GM18907 (cell line): ENCODE measurements around the gene CCNG2.
"Not testable (repeated sequence)": the region's sequence is repeated elsewhere in the genome, so short reads cannot be mapped to it uniquely, and the experiment has no call there.

ENCODE experiments used
- ATAC-seq: cut with Tn5 transposase; IDR thresholded peaks from one replicate; pipeline ENCODE4 v1.9.1; 2021; ENCODE audit warnings: mild to moderate bottlenecking, moderate library complexity; ENCODE audit not compliant: unreplicated experiment

CCNG2 gene, protein sequence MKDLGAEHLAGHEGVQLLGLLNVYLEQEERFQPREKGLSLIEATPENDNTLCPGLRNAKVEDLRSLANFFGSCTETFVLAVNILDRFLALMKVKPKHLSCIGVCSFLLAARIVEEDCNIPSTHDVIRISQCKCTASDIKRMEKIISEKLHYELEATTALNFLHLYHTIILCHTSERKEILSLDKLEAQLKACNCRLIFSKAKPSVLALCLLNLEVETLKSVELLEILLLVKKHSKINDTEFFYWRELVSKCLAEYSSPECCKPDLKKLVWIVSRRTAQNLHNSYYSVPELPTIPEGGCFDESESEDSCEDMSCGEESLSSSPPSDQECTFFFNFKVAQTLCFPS

DNA sequence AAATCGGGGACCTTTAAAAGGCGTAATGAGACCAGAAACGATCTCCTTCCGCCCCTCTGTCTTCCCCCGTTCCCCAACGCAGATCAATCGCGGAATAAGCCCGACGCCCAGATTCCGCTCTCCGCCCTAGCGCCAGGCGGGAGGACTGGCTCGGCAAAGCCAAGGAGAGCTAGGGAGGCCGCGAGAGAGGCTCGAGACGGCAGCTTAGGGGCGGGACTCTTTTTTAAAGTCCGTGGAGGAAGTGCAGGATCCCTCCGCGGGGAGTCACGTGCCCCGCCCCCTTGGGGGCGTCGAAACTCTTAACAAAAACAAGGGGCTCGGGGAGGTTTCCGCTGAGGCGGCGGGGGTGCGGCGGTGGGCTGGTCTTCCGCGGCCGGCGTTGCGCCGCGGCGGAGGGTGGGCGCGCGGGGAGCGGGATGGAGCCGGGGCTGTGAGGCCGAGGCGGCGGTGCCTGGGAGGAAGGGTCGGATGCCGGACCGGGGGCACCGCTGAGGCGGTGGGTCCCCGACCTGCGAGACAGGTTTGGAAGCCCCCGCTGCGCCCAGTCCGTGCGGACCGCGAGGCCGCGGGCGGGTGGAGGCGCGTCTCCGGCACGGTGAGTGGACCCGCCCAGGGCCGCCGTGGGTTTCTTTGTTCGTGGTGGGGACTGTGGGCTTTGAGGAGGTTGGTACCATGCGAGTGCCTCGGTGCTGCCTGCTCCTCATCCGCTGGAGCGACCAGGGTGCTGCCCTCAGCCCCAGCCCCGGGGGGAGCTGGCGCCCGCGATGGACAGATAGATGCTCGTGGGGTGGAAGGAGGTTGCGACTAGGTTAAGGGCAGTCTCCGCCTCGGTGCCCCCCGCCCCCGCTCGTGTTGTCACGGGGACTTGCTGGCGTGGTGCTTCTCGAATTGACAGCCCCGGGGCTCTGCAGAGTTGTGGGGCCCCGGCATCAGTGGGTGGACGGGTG is at the start of gene CCNG2:
Gene CCNG2, plus strand, starts transcription at position 296 of the 947 bp plus-strand sequence. CDS start 1,326 bp downstream, outside the sequence.
- peak; percentile 37 for ATAC-seq

DNA sequence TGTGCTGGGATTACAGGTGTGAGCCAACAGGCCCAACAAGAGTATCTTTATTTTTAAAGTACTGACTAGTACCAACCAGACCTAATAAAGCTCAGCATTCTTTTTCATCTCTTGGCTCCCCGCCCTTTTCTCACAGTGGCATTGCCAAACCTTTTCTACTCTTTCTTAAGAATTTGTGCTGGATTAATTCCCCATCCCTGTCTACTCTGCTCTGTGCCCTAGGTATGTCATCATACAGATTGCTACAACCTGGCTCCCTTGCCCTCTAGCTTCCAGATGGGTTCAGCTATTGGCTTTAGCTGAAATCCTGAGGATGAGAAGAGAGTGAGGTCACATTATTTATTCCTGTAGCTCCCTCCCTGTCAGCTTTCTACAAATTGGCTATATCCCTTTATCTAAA is 46.3 kb upstream of the CCNG2 start:
- ATAC-seq = no peak

DNA sequence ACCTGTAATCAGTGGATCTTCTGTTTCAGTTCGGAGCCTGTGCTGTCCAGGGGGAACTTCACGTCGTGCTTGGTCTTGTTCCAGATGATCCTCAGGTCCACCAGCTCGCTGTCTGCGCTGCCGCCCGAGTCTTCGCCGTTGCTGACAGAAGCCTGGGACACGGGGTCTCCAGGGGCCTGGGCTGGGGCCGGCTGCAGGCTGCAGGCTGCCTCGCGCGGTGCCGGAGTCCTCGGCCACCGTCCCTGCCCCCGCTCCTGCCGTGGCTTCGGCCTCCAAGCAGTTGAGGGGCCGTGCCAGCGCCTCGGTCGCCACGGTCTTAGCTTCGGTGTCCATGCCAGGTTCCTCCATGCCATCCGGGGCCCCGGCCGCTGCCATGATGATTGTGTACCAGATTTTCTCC is 43.9 kb upstream of the CCNG2 start:
- no peak for ATAC-seq

DNA sequence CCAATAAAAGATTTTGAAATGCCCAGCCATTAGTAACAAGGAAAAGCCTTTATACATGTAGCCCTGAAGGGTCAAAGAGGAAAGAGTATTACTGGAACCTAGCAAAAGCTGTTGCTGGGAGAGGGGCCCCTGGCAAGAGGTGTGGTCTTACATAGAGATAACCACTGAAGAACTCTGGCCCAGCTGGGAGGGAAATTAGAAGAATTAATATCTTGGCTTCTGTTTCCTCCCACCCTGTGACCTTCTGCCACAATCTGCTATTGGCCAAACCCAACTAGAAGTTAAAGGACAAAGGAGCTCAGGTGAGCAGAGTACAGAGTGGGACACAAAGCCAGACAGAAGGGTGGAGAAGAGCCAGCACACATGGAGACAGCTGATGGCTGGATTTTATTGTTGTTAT is 39.3 kb upstream of the CCNG2 start:
- no peak for ATAC-seq

DNA sequence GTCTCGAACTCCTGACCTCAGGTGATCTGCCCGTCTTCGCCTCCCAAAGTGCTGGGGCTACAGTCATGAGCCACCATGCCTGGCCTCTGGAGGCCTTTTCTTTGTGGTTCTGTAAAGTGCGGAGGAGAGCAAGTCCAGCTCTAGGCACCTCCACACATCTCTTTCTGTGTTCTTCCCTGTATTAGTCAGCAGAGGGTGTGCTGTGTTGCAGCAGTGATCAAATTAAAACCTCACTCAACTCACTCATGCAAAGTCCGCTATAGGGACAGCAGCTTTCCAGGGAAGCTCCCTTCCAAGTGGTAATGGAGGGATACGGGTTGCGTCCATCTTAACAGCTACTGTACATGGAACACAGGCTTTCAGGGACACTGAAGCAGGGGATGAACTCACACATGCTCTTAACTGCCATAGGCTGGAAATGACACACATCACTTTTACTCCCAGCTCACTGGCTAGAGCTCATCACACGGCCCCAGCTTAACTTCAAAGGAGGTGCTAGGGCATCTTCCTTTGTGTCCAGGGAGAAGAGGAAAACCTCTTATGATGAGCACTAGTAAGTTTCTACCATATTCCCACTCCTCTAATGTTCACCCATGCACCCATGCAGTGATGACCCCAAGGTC is 36.0 kb upstream of the CCNG2 start:
- ATAC-seq = no peak

DNA sequence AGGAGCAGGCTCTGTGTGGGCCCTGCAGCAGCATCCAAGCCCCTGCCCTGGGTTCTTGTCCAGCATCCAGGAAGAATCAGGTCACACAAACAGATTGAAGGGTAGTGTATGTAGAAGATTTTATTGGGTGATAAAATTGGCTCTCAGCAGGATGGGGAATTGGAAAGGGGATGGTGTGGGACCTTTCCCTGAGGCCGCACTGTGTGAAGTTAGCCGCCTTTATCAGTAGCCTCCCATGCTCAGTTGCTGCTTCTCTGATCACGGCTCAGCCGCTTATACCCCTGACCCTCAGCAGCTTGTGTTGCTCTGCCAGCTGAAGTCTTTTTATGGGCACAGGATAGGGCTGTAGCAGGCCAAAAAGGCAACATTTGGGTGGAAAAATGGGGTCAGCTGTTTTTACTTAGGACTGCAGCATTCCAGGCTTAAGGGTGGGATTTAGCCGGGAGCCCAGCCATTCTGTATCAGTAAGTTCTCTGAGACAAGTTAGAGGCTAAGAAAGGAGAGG is 35.2 kb upstream of the CCNG2 start:
- ATAC-seq = no peak

DNA sequence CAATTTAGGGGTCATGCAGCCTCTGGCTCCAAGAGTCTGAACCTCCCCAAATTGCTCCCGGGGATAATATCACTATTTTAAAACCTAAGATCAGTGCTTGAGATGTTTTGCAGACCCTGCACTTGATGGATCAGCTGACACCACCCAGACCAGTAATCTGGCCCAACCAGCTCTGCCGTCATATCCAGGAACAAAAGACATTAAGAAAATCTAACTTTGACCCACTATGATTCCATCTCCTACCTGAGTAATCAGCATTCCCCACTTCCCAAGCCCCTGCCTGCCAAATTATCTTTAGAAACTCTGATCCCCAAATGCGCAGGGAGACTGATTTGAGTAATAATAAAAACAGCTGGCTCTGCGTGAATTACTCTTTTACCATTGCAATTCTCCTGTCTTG is 34.4 kb upstream of the CCNG2 start:
- ATAC-seq = no peak

DNA sequence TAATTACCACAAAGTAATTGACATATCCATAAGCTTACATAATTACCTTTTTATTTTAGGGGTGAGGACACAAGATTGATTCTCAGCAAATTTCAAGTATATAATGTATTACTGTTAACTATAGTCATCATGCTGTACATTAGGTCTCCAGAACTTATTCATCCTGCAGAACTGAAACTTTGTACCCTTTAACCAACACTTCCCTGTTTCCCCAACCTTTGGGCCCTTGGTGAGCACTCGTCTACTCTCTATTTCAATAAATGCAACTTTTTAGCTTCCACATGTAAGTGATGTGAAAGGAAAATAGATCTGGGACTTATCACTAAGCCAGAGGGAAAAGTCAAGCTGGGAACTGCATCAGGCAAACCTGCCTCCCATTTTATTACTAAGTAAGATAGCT is 33.6 kb upstream of the CCNG2 start:
- peak; percentile 42 for ATAC-seq

DNA sequence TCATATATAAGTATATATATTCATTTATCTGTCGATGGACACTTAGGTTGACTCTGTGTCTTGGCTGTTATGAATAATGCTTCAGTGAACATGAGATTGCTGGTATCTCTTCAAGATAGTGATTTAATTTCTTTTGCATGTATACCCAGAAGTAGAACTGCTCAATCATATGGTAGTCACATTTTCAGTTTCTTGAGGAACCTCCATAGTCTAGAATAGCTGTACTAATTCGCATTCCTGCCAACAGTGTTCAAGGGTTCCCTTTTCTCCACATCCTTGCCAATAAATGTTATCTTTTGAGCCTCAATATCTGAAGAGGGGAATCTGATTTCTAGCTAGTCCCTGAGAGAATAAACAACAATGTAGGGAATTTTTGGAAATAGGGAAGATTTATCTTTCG is 32.4 kb upstream of the CCNG2 start:
- ATAC-seq = no peak

DNA sequence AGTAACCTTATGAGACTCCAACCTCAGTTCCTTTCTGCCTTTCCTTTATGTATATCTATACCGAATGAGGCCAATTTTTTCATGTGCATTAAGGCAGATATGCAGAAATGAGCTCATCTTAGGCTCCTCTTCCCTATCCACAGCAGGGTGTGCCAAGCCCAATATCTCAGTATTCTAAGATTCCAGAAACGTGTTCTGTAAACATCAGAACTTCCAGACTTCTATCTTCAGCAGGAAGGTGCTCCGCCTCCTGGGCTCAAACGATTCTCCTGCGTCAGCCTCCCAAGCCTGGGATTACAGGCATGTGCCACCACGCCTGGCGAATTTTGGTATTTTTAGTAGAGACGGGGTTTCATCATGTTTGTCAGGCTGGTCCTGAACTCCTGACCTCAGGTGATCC is 31.0 kb upstream of the CCNG2 start:
- ATAC-seq = no peak

DNA sequence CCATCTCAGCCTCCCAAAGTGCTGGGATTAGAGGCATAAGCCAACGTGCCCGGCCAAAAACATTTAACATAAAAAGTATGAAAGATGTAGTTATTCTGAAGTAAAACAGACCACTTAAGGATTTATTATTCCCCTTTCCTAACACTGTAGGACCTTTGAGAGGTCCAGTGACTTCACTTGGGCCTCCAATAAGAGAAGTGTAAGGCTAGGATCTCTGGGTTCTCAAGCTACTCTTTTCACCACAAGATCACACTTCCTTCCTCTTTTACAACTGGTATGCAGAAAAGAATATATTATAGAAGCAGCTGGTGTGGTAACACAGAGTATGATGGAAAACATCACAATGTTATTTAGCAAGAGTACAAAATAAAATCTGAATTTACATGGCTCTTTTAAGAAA is 30.2 kb upstream of the CCNG2 start:
- peak; percentile 88 for ATAC-seq

DNA sequence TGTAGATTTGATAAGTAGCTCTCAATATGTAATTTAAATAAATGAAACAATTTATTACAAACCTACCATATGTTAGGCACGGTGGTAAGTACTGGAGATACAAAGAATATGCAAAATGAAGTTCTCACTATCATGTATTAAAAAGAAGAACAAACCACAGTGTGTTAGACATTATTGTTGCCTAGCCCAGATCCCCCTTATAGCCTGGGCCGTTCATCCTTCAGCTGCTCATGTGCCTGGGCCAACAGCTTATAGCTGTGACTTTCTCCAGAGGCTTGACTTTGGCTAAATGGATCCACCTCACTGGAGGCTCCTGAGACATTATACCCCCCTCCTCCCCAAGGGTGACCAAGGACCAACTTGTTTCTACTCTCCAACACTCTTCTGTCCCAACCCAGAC is 29.8 kb upstream of the CCNG2 start:
- ATAC-seq = peak; percentile 51

DNA sequence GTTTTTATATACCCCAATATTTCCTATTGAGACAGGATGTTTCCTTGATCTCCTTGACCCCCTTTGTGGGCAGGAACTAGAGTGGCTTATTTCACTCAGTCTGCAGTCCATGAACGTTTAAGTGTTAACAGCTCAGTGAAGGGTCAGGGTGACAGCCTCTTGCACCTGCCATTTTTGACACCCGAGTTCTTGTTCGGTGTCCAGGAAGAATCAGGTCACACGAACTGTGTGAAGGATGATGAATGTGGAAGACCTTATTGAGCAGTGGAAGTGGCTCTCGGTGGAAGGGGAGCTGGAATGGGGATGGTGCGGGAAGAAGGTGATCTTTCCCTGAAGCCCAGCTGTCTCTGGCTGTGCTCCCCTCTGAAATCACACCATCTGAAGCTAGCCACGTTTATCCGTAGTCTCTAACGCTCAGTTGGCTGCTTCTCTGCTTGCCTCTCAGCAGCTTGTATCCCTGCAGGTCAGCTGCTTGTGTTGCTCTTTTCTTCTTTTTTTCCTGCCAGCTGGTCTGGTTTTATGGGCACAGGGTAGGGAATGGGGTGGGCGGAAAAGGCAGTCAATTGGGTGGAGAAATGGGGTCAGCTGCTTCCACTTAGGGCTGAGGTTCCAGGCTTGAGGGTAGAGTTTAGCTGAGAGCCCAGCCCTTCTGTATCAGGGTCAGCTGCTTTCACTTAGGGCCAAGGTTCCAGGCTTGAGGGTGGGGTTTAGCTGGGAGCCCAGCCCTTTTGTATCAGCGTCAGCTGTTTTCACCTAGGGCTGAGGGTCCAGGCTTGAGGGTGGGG is 29.0 kb upstream of the CCNG2 start:
- no peak for ATAC-seq

DNA sequence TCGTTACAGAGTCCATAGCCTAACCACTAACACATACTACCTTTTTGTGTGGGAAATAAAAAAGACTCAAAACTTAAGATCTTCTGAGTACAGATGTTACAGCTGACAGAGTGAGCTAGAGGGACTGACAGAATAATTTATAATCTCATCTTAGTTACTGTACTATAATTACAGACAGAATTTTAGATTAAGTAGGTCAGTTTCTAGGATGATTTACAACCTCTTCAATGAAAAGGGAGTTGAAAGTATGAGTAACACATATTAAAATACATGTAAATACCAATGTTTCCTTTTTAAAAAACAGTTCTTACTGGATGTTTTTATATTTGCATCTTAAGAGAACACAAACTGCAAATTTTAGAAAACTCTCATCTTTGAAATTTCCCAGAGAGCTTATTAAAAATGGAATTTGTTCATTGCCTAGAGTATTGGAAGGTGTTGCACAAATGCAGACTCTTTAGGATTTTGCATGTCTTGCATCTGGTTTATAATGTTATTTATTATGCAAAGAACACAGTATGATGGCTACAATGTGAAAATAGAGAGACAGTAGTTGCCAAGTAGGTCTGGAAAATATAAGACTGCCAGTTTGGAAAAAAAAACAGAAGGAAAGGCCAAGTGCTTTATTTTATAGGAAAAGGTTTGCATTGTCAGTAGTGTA is 24.2 kb upstream of the CCNG2 start:
- ATAC-seq = no peak

DNA sequence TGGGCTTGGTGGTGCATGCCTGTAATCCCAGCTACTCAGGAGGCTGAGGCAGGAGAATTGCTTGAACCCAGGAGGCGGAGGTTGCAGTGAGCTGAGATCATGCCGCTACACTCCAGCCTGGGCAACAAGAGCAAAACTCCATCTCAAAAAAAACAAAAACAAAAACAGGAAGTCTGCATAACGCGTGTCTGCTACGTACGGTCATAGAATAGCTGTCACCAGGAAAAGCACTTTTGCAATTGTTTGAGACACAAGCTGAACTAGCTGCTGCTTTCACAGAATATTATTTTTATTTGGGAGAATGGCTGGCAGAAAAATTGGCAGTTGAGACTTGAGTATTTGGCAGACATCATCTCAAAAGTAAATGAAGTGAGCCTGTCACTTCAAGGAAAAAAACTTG is 19.6 kb upstream of the CCNG2 start:
- ATAC-seq = not testable (repeated sequence)

DNA sequence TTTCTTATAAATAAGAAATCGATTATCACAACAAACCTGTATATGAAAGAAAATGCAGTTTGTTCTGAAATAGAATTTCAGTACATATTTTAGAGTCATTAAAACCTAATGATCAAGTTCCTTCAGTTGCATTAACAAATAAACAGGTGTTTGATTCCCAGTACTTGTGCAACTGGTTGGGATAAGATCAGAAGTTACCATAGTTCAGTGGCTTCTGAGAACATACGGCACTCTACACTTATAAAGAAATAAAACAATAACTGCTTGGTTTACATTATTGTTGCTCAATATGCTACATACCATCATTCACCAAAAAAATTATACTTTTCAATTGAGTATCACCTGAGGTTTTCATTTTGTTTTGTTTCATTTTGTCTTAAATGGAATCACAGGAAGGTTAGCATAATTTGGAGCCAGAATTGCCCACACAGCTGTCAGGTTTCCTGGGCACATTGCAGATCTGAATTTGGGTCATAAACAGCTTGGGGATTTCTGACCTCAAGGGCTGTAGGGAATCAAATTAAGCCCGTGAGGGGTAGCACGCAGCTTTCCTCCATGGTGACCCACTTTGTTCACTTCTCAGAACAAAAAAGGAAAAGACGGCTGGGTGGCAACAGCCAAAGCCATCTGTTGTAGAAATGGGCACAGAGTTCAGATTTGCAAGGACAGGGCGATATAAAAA is 14.9 kb upstream of the CCNG2 start:
- ATAC-seq = no peak

DNA sequence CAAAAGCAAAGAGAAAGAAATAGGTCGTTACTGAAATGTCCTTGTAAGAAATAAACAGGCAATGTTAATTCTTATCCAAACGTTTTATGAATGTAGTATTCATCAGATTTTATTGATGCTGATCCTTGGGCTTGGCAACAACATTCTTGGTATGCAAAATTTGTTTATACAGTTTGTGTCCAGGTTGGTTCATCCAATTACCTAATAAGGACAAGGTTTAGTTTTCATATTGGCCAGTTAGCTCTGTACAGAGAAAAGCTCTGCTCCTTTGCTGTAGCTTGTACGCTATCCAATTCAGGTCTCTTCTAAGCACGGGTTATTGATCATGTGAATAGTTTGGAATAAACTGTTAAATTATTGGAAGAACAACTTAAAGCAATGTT is 14.4 kb upstream of the CCNG2 start:
- ATAC-seq = no peak

DNA sequence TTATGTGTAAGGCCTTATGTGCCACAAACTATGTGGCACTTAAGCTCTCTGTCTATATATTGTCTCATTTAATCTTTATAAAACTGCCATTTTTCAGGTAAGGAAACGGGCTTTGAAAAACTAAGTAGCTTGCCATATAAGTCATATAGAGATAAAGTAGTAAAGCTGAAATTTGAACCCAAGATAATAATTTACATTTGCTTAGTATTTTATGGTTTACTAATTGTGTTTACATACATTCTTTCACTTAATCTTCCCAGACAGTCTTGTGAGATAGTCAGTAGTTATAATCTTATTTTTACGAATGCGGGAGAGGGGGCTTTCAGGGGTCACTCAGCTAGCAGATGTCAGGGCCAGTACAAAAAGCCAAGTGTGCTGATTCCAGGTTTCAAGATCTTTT is 13.9 kb upstream of the CCNG2 start:
- ATAC-seq = no peak

DNA sequence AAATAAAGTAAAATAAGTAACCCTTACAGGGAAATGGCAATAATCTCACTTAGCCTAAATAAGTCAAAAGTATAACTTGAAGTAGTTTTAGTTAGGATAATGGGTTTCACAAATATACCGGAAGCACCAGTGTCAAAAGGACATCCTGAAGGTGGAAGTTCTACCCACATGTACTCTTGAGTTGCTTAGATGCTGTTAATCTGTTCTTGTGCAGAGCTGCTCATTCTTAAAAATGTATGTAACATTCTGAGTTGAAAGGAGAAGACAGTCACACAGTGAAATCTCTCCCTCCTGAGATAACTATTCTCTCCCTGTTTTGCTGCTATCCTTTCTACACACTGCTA is 11.2 kb upstream of the CCNG2 start:
- ATAC-seq = peak; percentile 45
